ENCODE data around the gene ABHD1. TPM values are rescaled to one million over a fixed set of nuclear protein-coding genes. Genes with fewer than 3 reads are reported as not detected.

ABHD1 gene
- total and polyA plus RNA-seq, 2 experiments from 2014 or later, result 0.38 to 0.55 TPM

GRCh38 chr2:27174638-27175037 lies 51.0 kb downstream of the ABHD1 start:
- no peak overlapping the region for H3K27ac Mint-ChIP-seq
- Histone ChIP-seq H3K9me2 (ENCODE audit: insufficient read depth) (no peaks in the 10 kb centered on the region), H2AFZ (peak overlapping the region; percentile 26; the same call in 1 of the 2 replicates), H3K79me2 (replicated peaks; ENCODE audit: insufficient read depth) (no peaks in the 10 kb centered on the region), H3K4me2 (no peak overlapping the region), H3K27me3 (ENCODE audit: insufficient read depth) (no peaks in the 10 kb centered on the region), H3F3A (replicated peaks; ENCODE audit: low read depth) (no peaks in the 10 kb centered on the region), H4K20me1 (replicated peaks; ENCODE audit: insufficient read depth) (no peaks in the 10 kb centered on the region), H3K4me3 (no peak overlapping the region), H3K36me3 (ENCODE audit: insufficient read depth) (no peaks in the 10 kb centered on the region), H3K27ac (ENCODE audit: low read depth) (no peak overlapping the region), H3K4me1 (ENCODE audit: insufficient read depth) (no peaks in the 10 kb centered on the region)
- no peaks in the 10 kb centered on the region for H3K27me3 Mint-ChIP-seq (ENCODE audit: insufficient read depth, low read depth, poor library complexity)
- TF ChIP-seq STAT1 (IDR thresholded peaks at IDR 0.05; ENCODE audit: unreplicated experiment) (no peak), NANOG (IDR thresholded peaks at IDR 0.05; ENCODE audit: borderline replicate concordance) (no peak), ZNF331 (CRISPR knock-in tag; IDR thresholded peaks at IDR 0.05; ENCODE audit: low read depth) (no peak)
- no peaks in the 10 kb centered on the region for H3K36me3 Mint-ChIP-seq (ENCODE audit: low read depth)
- no peak for DNase-seq (ENCODE audit: low spot score)
- H3K9me3 Mint-ChIP-seq, result no peaks in the 10 kb centered on the region
- peak; percentile 40 for ATAC-seq
- H3K4me1 Mint-ChIP-seq, result peaks cover 3% of the 10 kb centered on the region; the same call in 1 of the 3 replicates
- no peak overlapping the region for H3K4me3 Mint-ChIP-seq

- no peaks in the 10 kb centered on the region for H3F3A ChIP-seq (replicated peaks; ENCODE audit: low read depth)
- Mint-ChIP-seq H3K36me3 (ENCODE audit: low read depth) (no peaks in the 10 kb centered on the region), H3K4me1 (peaks cover 3% of the 10 kb centered on the region; the same call in 1 of the 3 replicates), H3K9me3 (no peaks in the 10 kb centered on the region), H3K27me3 (ENCODE audit: insufficient read depth, low read depth, poor library complexity) (no peaks in the 10 kb centered on the region), H3K4me3 (no peak overlapping the region), H3K27ac (no peak overlapping the region)
- H3K4me1 ChIP-seq (ENCODE audit: insufficient read depth), result no peaks in the 10 kb centered on the region
- no peaks in the 10 kb centered on the region for H4K20me1 ChIP-seq (replicated peaks; ENCODE audit: insufficient read depth)
- ATAC-seq, result no peak
- H3K4me3 ChIP-seq, result no peak overlapping the region
- H3K36me3 ChIP-seq (ENCODE audit: insufficient read depth), result no peaks in the 10 kb centered on the region
- H3K79me2 ChIP-seq (replicated peaks; ENCODE audit: insufficient read depth), result no peaks in the 10 kb centered on the region
- no peak overlapping the region for H3K27ac ChIP-seq (ENCODE audit: low read depth)
- no peaks in the 10 kb centered on the region for H3K27me3 ChIP-seq (ENCODE audit: insufficient read depth)
- peak overlapping the region; percentile 26; the same call in 1 of the 2 replicates for H2AFZ ChIP-seq
- DNase-seq (ENCODE audit: low spot score), result no peak
- H3K9me2 ChIP-seq (ENCODE audit: insufficient read depth), result no peaks in the 10 kb centered on the region
- no peak overlapping the region for H3K4me2 ChIP-seq
- TF ChIP-seq EZH2phosphoT487 (IDR thresholded peaks at IDR 0.05; ENCODE audit: unreplicated experiment), result no peak
- no peak for TF ChIP-seq ZNF462 (CRISPR knock-in tag; IDR thresholded peaks at IDR 0.05)
- no peak for TF ChIP-seq POLR2AphosphoS5 (IDR thresholded peaks at IDR 0.05; ENCODE audit: low read depth)
- TF ChIP-seq CTCF (conservative IDR thresholded peaks at IDR 0.05; ENCODE audit: low read depth in 2 of 2), result no peak
- TF ChIP-seq ETS1 (IDR thresholded peaks at IDR 0.05), result no peak
- no peak for TF ChIP-seq REST (IDR thresholded peaks at IDR 0.05; ENCODE audit: unreplicated experiment)
- no peak for TF ChIP-seq JUNB (IDR thresholded peaks at IDR 0.05; ENCODE audit: unreplicated experiment)
- no peak for TF ChIP-seq NANOG (IDR thresholded peaks at IDR 0.05; ENCODE audit: borderline replicate concordance)
Observed at GRCh38 chr2:27175330-27175729, 51.7 kb downstream of the ABHD1 start.

Measured in GM23338 (cell line).